Smooth muscle cell (in vitro differentiated cells): Measurements from ENCODE around the gene OPN3. TPM values are rescaled to one million over a fixed set of nuclear protein-coding genes. Genes with fewer than 3 reads are reported as not detected.

Experiments
- DNase-seq: peaks from one replicate; lab custom pipeline; 2025; ENCODE audit not compliant: unreplicated experiment; lab: John Stamatoyannopoulos, UW
- H2AFZ ChIP-seq: fragments of 200-600 bp; sonication (generic); 2 replicates; pipeline ENCODE4 v1.6.0; 2016; ENCODE audit warnings: antibody characterized with exemption, low read depth, mild to moderate bottlenecking
- H3F3A ChIP-seq: fragments of 200-600 bp; sonication (generic); 2 replicates; pipeline ENCODE4 v1.6.0; 2017; ENCODE audit warnings: antibody characterized with exemption, low read depth
- H3K27ac ChIP-seq: fragments of 200-600 bp; sonication (generic); 2 replicates; pipeline ENCODE4 v1.5.1; 2016; ENCODE audit warnings: low read depth, mild to moderate bottlenecking
- H3K27me3 ChIP-seq: fragments of 200-600 bp; sonication (generic); 2 replicates; pipeline ENCODE4 v1.6.1; 2016; ENCODE audit warnings: low read depth, mild to moderate bottlenecking
- H3K36me3 ChIP-seq: fragments of 200-600 bp; sonication (generic); 2 replicates; pipeline ENCODE4 v1.5.1; 2016; ENCODE audit warnings: low read depth
- H3K4me1 ChIP-seq: fragments of 200-600 bp; sonication (generic); 2 replicates; pipeline ENCODE4 v1.5.1; 2016; ENCODE audit warnings: low read depth
- H3K4me2 ChIP-seq: fragments of 200-600 bp; sonication (generic); 2 replicates; pipeline ENCODE4 v1.6.0; 2016; ENCODE audit warnings: mild to moderate bottlenecking
- H3K4me3 ChIP-seq: fragments of 200-600 bp; sonication (generic); 2 replicates; pipeline ENCODE4 v1.5.1; 2016; ENCODE audit warnings: mild to moderate bottlenecking
- H3K79me2 ChIP-seq: fragments of 200-600 bp; sonication (generic); 2 replicates; pipeline ENCODE4 v1.6.0; 2016; ENCODE audit warnings: low read depth, mild to moderate bottlenecking
- H3K9ac ChIP-seq: fragments of 200-600 bp; sonication (generic); 2 replicates; pipeline ENCODE4 v1.6.0; 2016; ENCODE audit warnings: low read depth
- H3K9me3 ChIP-seq: fragments of 200-600 bp; sonication (generic); replicated peaks from 2 replicates; pipeline ENCODE4 v1.5.1; 2016; ENCODE audit warnings: low read depth
- H4K20me1 ChIP-seq: fragments of 200-600 bp; sonication (generic); 2 replicates; pipeline ENCODE4 v1.6.0; 2016; ENCODE audit warnings: low read depth
- CTCF ChIP-seq: fragments of 200-600 bp; sonication (generic); IDR thresholded peaks from 2 replicates; pipeline ENCODE4 v1.5.1; 2017; ENCODE audit warnings: borderline replicate concordance, mild to moderate bottlenecking, antibody characterized with exemption; ENCODE audit not compliant: insufficient read depth, poor library complexity, severe bottlenecking
- WGBS: methylation state at CpG from one replicate; pipeline ENCODE4 v1.1.7; 2016; ENCODE audit warnings: low lambda C conversion rate; 5-methylcytosine and 5-hydroxymethylcytosine counted together
- polyA plus RNA-seq: library from polyadenylated mRNA; unstranded; fragments of >200 nt; fragmentation: Nextera tagmentation; extraction: Ambion mirVana; gene quantifications from 2 replicates; pipeline ENCODE4 v1.2.1, GENCODE V29; 2016
- total RNA-seq: library from RNA; depleted of rRNA; stranded (reverse); fragments of >200 nt; gene quantifications from 2 replicates; pipeline ENCODE4 v1.2.3, GENCODE V29; 2014

Gene OPN3
- total and polyA plus RNA-seq, 2 experiments from 2014 or later: 24.8 to 33.0 TPM

DNA sequence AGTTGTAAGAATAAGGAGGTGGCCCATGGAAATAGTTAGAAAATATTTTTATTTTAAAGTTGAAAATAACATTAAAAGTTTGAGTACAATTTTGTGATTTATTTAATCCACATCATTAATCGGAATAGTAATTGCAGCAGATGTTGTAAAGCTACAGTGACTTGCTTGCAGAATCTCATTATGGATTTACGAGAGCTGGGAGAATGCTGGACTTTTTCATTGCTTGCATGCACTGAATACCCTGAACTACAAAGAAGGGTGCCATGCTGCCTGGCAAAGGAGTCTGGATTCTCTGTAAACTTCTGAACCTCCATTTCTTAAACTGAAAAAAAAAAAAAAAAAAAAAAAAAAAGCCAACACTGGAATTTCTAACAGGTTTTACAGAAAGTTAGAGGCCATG is 38.4 kb upstream of the OPN3 start:
- WGBS: 62% methylated on average over 2 of the region's 2 CpGs
- no peaks in the 10 kb centered on the region for H3K9me3 ChIP-seq
- no peak overlapping the region for H3K4me3 ChIP-seq

GRCh38 chr1:241677201-241677600 is 37.0 kb upstream of the OPN3 start:
- H3K27me3 ChIP-seq: no peaks in the 10 kb centered on the region
- no peak for TF ChIP-seq CTCF
- H3K27ac ChIP-seq: no peak overlapping the region
- no peaks in the 10 kb centered on the region for H3F3A ChIP-seq
- no peaks in the 10 kb centered on the region for H3K36me3 ChIP-seq
- no peaks in the 10 kb centered on the region for H3K9me3 ChIP-seq
- WGBS: 52% methylated on average over 5 of the region's 5 CpGs
- no peak overlapping the region for H3K9ac ChIP-seq
- H2AFZ ChIP-seq: no peak overlapping the region
- H3K4me2 ChIP-seq: no peak overlapping the region
- no peaks in the 10 kb centered on the region for H4K20me1 ChIP-seq
- H3K79me2 ChIP-seq: no peaks in the 10 kb centered on the region
- no peak overlapping the region for H3K4me3 ChIP-seq
- H3K4me1 ChIP-seq: no peaks in the 10 kb centered on the region
- DNase-seq: no peak

More for the DNA sequence above, 38.4 kb upstream of the OPN3 start:
- Histone ChIP-seq H3K27ac (no peak overlapping the region), H2AFZ (no peak overlapping the region), H3K4me1 (no peaks in the 10 kb centered on the region), H4K20me1 (no peaks in the 10 kb centered on the region), H3K79me2 (no peaks in the 10 kb centered on the region), H3K36me3 (no peaks in the 10 kb centered on the region), H3K4me2 (no peak overlapping the region), H3F3A (no peaks in the 10 kb centered on the region), H3K9ac (no peak overlapping the region), H3K27me3 (no peaks in the 10 kb centered on the region)
- TF ChIP-seq CTCF: no peak
- DNase-seq: no peak

DNA sequence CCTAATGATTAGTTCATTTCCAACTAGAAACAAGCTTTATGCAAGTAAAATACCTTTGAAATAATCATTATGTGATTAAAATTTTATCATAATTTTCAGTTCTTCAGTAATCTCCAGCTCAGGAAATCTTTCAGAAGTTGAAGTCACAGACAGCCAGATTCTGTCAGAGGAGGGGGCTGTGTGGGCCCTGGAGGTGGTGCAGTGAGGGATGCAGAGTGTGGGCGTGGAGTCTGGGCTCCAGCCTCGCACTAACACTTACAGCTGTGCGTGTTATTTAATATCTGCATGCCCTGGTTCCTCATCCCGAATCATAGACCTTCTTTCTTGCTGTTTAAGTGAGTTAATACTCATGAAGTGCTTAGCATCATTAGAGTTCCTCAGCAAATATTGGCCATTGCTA is 35.8 kb upstream of the OPN3 start:
- Histone ChIP-seq H3K4me2 (no peak overlapping the region), H3K27me3 (no peaks in the 10 kb centered on the region), H3K4me3 (no peak overlapping the region), H3K4me1 (no peaks in the 10 kb centered on the region), H3K9me3 (no peaks in the 10 kb centered on the region), H3K27ac (no peak overlapping the region), H4K20me1 (no peaks in the 10 kb centered on the region), H3K79me2 (no peaks in the 10 kb centered on the region), H3K9ac (no peak overlapping the region), H3F3A (no peaks in the 10 kb centered on the region), H3K36me3 (no peaks in the 10 kb centered on the region), H2AFZ (no peak overlapping the region)
- DNase-seq: no peak
- TF ChIP-seq CTCF: no peak
- WGBS: 49% methylated on average over 4 of the region's 4 CpGs

DNA sequence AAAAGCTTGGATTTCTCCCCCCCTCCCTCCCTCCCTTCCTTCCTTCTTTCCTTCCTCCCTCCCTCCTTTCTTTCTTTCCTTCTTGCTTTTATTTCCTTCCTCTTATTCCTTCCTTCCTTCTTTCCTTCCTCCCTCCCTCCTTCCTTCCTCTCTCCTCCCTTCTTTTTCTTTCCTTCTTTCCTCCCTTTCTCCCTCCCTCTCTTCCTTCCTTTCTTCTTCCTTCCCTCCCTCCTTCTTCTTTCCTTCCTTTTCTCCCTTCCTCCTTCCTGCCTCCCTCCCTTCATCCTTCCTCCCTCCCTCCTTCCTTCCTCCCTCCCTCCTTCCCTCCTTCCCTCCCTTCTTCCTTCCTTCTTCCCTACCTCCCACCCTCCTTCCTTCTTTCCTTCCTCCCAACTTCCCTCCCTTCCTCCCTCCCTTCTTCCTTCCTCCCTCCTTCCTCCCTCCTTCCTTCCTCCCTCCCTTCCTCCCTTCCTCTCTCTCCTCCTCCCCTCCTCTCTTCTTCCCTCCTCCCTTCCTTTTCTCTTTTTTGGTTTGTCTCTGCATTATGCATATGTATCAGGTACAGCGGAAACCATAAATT is 34.7 kb upstream of the OPN3 start:
- H3F3A ChIP-seq: no peaks in the 10 kb centered on the region
- H2AFZ ChIP-seq: no peak overlapping the region
- TF ChIP-seq CTCF: no peak
- H3K27ac ChIP-seq: no peak overlapping the region
- H3K4me3 ChIP-seq: no peak overlapping the region
- no peaks in the 10 kb centered on the region for H3K9me3 ChIP-seq
- H4K20me1 ChIP-seq: no peaks in the 10 kb centered on the region
- H3K4me2 ChIP-seq: no peak overlapping the region
- H3K79me2 ChIP-seq: no peaks in the 10 kb centered on the region
- H3K4me1 ChIP-seq: no peaks in the 10 kb centered on the region
- no peak overlapping the region for H3K9ac ChIP-seq
- DNase-seq: no peak
- H3K36me3 ChIP-seq: no peaks in the 10 kb centered on the region
- WGBS: 94% methylated on average over 1 of the region's 1 CpG
- H3K27me3 ChIP-seq: no peaks in the 10 kb centered on the region
